ENCODE measurements around the gene NEIL1.
"Not testable (repeated sequence)": the region's sequence is repeated elsewhere in the genome, so short reads cannot be mapped to it uniquely, and the experiment has no call there.

NEIL1 gene

GRCh38 chr15:75333654-75334419 lies 13.0 kb upstream of the NEIL1 start:
- DNase-seq (ENCODE audit: low read depth) = not testable (repeated sequence)

GRCh38 chr15:75335313-75335704 lies 11.5 kb upstream of the NEIL1 start:
- DNase-seq (ENCODE audit: low read depth) = no peak

- peak; percentile 81 for DNase-seq (ENCODE audit: low read depth)
These were observed 11.0 kb upstream of the NEIL1 start, which contains the start of gene COMMD4 for GRCh38 chr15:75335705-75336355. Gene COMMD4 (plus strand): TSS chr15:75336063. CDS start chr15:75336090, 27 bp downstream.

GRCh38 chr15:75338661-75339240 lies 8.1 kb upstream of the NEIL1 start:
- no peak for DNase-seq (ENCODE audit: low read depth)

GRCh38 chr15:75339531-75340240 lies 7.2 kb upstream of the NEIL1 start:
- DNase-seq (ENCODE audit: low read depth) = no peak

- DNase-seq (ENCODE audit: low read depth) = no peak
These were observed 4.6 kb upstream of the NEIL1 start for GRCh38 chr15:75342221-75342620.

- DNase-seq (ENCODE audit: low read depth) = not testable (repeated sequence)
These were observed 2.9 kb upstream of the NEIL1 start for GRCh38 chr15:75343953-75344352.

GRCh38 chr15:75347222-75348033 lies 589 bp downstream of the NEIL1 start:
- no peak for DNase-seq (ENCODE audit: low read depth)

- DNase-seq (ENCODE audit: low read depth) = no peak
These were observed 1.3 kb downstream of the NEIL1 start for GRCh38 chr15:75348034-75348561.

- DNase-seq (ENCODE audit: low read depth) = no peak
These were observed 1.9 kb downstream of the NEIL1 start for GRCh38 chr15:75348562-75349350.

GRCh38 chr15:75349351-75349669 lies 2.5 kb downstream of the NEIL1 start:
- not testable (repeated sequence) for DNase-seq (ENCODE audit: low read depth)

- no peak for DNase-seq (ENCODE audit: low read depth)
These were observed 3.2 kb downstream of the NEIL1 start for GRCh38 chr15:75349851-75350588.

- DNase-seq (ENCODE audit: low read depth) = no peak
These were observed 3.9 kb downstream of the NEIL1 start for GRCh38 chr15:75350601-75351361.

GRCh38 chr15:75352186-75353080 lies 5.6 kb downstream of the NEIL1 start:
- DNase-seq (ENCODE audit: low read depth) = no peak

- no peak for DNase-seq (ENCODE audit: low read depth)
These were observed 6.8 kb downstream of the NEIL1 start for GRCh38 chr15:75353604-75354003.

GRCh38 chr15:75354454-75354853 lies 7.6 kb downstream of the NEIL1 start:
- no peak for DNase-seq (ENCODE audit: low read depth)

GRCh38 chr15:75355369-75355768 lies 8.5 kb downstream of the NEIL1 start:
- no peak for DNase-seq (ENCODE audit: low read depth)

- DNase-seq (ENCODE audit: low read depth) = no peak
These were observed 9.2 kb downstream of the NEIL1 start for GRCh38 chr15:75356006-75356405.

All from GM04504 (cell line).